ENCODE results near the gene FDXR.

DNA sequence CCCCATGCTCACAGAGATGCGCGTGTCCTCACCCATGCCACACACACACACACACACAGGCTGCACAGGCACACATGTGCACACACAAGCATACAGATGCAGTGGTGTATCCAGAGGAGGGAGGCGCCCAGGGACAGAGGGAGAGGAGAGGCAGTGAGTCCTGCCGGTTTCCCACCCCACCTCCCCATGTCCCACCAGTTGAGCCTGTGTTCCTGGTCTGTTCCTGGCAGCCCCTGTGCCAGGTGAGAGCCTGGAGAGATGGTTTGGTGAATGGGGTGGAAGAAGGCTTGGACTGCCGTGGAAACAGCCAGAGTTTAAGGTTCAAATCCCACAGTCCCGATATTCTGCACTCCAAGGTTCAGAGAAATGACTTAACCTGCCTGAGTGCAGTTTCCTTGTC, 30.9 kb upstream of the FDXR start:
- no peak for TF ChIP-seq CTCF (IDR thresholded peaks at IDR 0.05)
- no peak for TF ChIP-seq ZFX (IDR thresholded peaks at IDR 0.05; ENCODE audit: borderline replicate concordance)
